Activated T-cell treated with anti-CD3 and anti-CD28 coated beads, Interleukin-2, amount 50 U/mL, for 48 hours (primary cell): Measurements from ENCODE around the gene NOL6.
A peak's percentile ranks its signal among the peaks of the same experiment; 100 is the strongest.
"Not testable (repeated sequence)": the region's sequence is repeated elsewhere in the genome, so short reads cannot be mapped to it uniquely, and the experiment has no call there.

Experiments
- DNase-seq, 2 experiments: peaks; one replicate each; pipeline ENCODE4 v3.0.0-alpha.2; 2020

NOL6 gene

GRCh38 chr9:33473643-33474352 is at the start of gene NOL6:
TSS of gene NOL6 (minus strand) at chr9:33473924. CDS start at chr9:33473842, 82 bp downstream.
- peak; percentile 99 to 100 for DNase-seq

GRCh38 chr9:33521861-33522260 is 48.1 kb upstream of the NOL6 start:
- not testable (repeated sequence) for DNase-seq

GRCh38 chr9:33517934-33518577 is 44.3 kb upstream of the NOL6 start:
- DNase-seq: not testable (repeated sequence)

- no peak for DNase-seq
These were observed 43.6 kb upstream of the NOL6 start for GRCh38 chr9:33517373-33517772.

GRCh38 chr9:33516397-33516796 is 42.7 kb upstream of the NOL6 start:
- DNase-seq: not testable (repeated sequence)

- not testable (repeated sequence) for DNase-seq
These were observed 41.7 kb upstream of the NOL6 start for GRCh38 chr9:33515342-33515995.

- not testable (repeated sequence) for DNase-seq
These were observed 38.8 kb upstream of the NOL6 start for GRCh38 chr9:33512535-33512934.

- not testable (repeated sequence) for DNase-seq
These were observed 37.4 kb upstream of the NOL6 start for GRCh38 chr9:33511184-33511517.

- peak; percentile 66 to 70 for DNase-seq
These were observed 36.8 kb upstream of the NOL6 start for GRCh38 chr9:33510262-33511183.

- peak; percentile 31 to 32 for DNase-seq
These were observed 33.1 kb upstream of the NOL6 start for GRCh38 chr9:33506626-33507370.

- no peak for DNase-seq
These were observed 24.7 kb upstream of the NOL6 start for GRCh38 chr9:33498387-33498786.

- DNase-seq: not testable (repeated sequence)
These were observed 20.1 kb upstream of the NOL6 start for GRCh38 chr9:33493819-33494218.

- DNase-seq: no peak
These were observed 15.3 kb upstream of the NOL6 start for GRCh38 chr9:33489066-33489465.

- DNase-seq: not testable (repeated sequence)
These were observed 11.6 kb upstream of the NOL6 start for GRCh38 chr9:33485312-33485711.

GRCh38 chr9:33480976-33481375 is 7.3 kb upstream of the NOL6 start:
- no peak for DNase-seq

GRCh38 chr9:33480106-33480505 is 6.4 kb upstream of the NOL6 start:
- DNase-seq: no peak

- peak in 1 of 2 experiments; percentile 6 for DNase-seq
These were observed 2.8 kb upstream of the NOL6 start for GRCh38 chr9:33476503-33476902.

GRCh38 chr9:33475357-33475756 is 1.6 kb upstream of the NOL6 start:
- peak in 1 of 2 experiments; percentile 8 for DNase-seq

- no peak for DNase-seq
These were observed 676 bp downstream of the NOL6 start for GRCh38 chr9:33472881-33473615.

- DNase-seq: peak in 1 of 2 experiments; percentile 10
These were observed 1.4 kb downstream of the NOL6 start for GRCh38 chr9:33472171-33472880.

GRCh38 chr9:33471361-33471760 is 2.4 kb downstream of the NOL6 start:
- no peak for DNase-seq
